Measurements from ENCODE around the gene VGLL4. TPM values are rescaled to one million over a fixed set of nuclear protein-coding genes. Genes with fewer than 3 reads are reported as not detected.
A peak's percentile ranks its signal among the peaks of the same experiment; 100 is the strongest.
"Not testable (repeated sequence)": the region's sequence is repeated elsewhere in the genome, so short reads cannot be mapped to it uniquely, and the experiment has no call there.

Gene VGLL4
- polyA plus RNA-seq, 4 donors: 26.6 to 54.8 (median 38.4) TPM

GRCh38 chr3:11576453-11576852 is 67.3 kb downstream of the VGLL4 start:
- FAIRE-seq: no peak
- WGBS, 3 donors: 67 to 91% (median 89%) methylated on average over 9 of the region's 9 CpGs

GRCh38 chr3:11575677-11576076 is 68.0 kb downstream of the VGLL4 start:
- Histone ChIP-seq H3K27ac (ENCODE audit: low read depth in 1 of 3, low read length in 2 of 3) (no peak overlapping the region), H3K36me3 (ENCODE audit: control insufficient read depth in 3 of 3, insufficient read depth in 2 of 3, low read depth in 1 of 3, low read length in 3 of 3) (peaks cover 0 to 48% (median 0%) of the 10 kb centered on the region in 3 donors), H3K4me1 (ENCODE audit: control insufficient read depth in 3 of 3, insufficient read depth in 2 of 3, low read depth in 1 of 3, low read length in 2 of 3) (no peaks in the 10 kb centered on the region), H3K27me3 (ENCODE audit: control insufficient read depth in 3 of 3, insufficient read depth in 3 of 3, low read length in 3 of 3) (no peaks in the 10 kb centered on the region), H3K9me3 (ENCODE audit: control insufficient read depth in 2 of 2, insufficient read depth in 1 of 2, low read depth in 1 of 2, low read length in 1 of 2) (no peaks in the 10 kb centered on the region), H3K4me3 (ENCODE audit: low read depth in 1 of 3, low read length in 3 of 3) (no peak overlapping the region)
- WGBS, 3 donors: 90 to 92% (median 91%) methylated on average over 10 of the region's 10 CpGs
- FAIRE-seq (no peak), DNase-seq (no peak)

More at GRCh38 chr3:11576453-11576852, 67.3 kb downstream of the VGLL4 start:
- no peaks in the 10 kb centered on the region for H3K9me3 ChIP-seq (ENCODE audit: control insufficient read depth in 2 of 2, insufficient read depth in 1 of 2, low read depth in 1 of 2, low read length in 1 of 2)
- no peak overlapping the region for H3K4me3 ChIP-seq (ENCODE audit: low read depth in 1 of 3, low read length in 3 of 3)
- H3K27me3 ChIP-seq (ENCODE audit: control insufficient read depth in 3 of 3, insufficient read depth in 3 of 3, low read length in 3 of 3): no peaks in the 10 kb centered on the region
- H3K27ac ChIP-seq (ENCODE audit: low read depth in 1 of 3, low read length in 2 of 3): no peak overlapping the region
- peaks cover 0 to 41% (median 0%) of the 10 kb centered on the region in 3 donors for H3K36me3 ChIP-seq (ENCODE audit: control insufficient read depth in 3 of 3, insufficient read depth in 2 of 3, low read depth in 1 of 3, low read length in 3 of 3)
- no peak for DNase-seq
- H3K4me1 ChIP-seq (ENCODE audit: control insufficient read depth in 3 of 3, insufficient read depth in 2 of 3, low read depth in 1 of 3, low read length in 2 of 3): peaks cover 0 to 4% (median 0%) of the 10 kb centered on the region in 3 donors

- Histone ChIP-seq H3K27me3 (ENCODE audit: control insufficient read depth in 3 of 3, insufficient read depth in 3 of 3, low read length in 3 of 3) (no peaks in the 10 kb centered on the region), H3K27ac (ENCODE audit: low read depth in 1 of 3, low read length in 2 of 3) (no peak overlapping the region), H3K4me1 (ENCODE audit: control insufficient read depth in 3 of 3, insufficient read depth in 2 of 3, low read depth in 1 of 3, low read length in 2 of 3) (no peaks in the 10 kb centered on the region), H3K9me3 (ENCODE audit: control insufficient read depth in 2 of 2, insufficient read depth in 1 of 2, low read depth in 1 of 2, low read length in 1 of 2) (no peaks in the 10 kb centered on the region), H3K4me3 (ENCODE audit: low read depth in 1 of 3, low read length in 3 of 3) (no peak overlapping the region), H3K36me3 (ENCODE audit: control insufficient read depth in 3 of 3, insufficient read depth in 2 of 3, low read depth in 1 of 3, low read length in 3 of 3) (peaks cover 0 to 52% (median 0%) of the 10 kb centered on the region in 3 donors)
- no peak for FAIRE-seq
- WGBS, 3 donors: 87 to 91% (median 88%) methylated on average over 20 of the region's 20 CpGs
- no peak for DNase-seq
Measured at GRCh38 chr3:11574981-11575669, 68.6 kb downstream of the VGLL4 start.

DNA sequence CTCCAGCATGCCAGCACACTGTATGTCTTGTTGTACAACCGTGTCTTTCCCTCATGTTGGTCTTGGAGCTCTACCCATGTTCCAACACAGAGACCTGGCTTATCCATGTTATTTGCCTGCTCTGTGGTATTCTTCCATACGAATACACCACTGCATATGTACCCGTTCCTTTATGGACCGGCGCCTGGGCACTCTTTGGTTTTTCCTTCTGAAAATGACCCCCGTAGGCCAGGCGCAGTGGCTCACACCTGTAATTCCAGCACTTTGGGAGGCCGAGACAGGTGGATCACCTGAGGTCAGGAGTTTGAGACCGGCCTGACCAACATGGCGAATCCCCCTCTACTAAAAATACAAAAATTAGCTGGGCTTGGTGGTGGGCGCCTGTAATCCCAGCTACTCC is 71.1 kb downstream of the VGLL4 start:
- H3K4me1 ChIP-seq (ENCODE audit: control insufficient read depth in 3 of 3, insufficient read depth in 2 of 3, low read depth in 1 of 3, low read length in 2 of 3); H3K4me3 ChIP-seq (ENCODE audit: low read depth in 1 of 3, low read length in 3 of 3); H3K27ac ChIP-seq (ENCODE audit: low read depth in 1 of 3, low read length in 2 of 3); FAIRE-seq; H3K9me3 ChIP-seq (ENCODE audit: control insufficient read depth in 2 of 2, insufficient read depth in 1 of 2, low read depth in 1 of 2, low read length in 1 of 2); H3K27me3 ChIP-seq (ENCODE audit: control insufficient read depth in 3 of 3, insufficient read depth in 3 of 3, low read length in 3 of 3); DNase-seq: not testable (repeated sequence)
- WGBS, 3 donors: 94 to 97% (median 95%) methylated on average over 11 of the region's 11 CpGs
- H3K36me3 ChIP-seq (ENCODE audit: control insufficient read depth in 3 of 3, insufficient read depth in 2 of 3, low read depth in 1 of 3, low read length in 3 of 3): peaks cover 0 to 71% (median 0%) of the 10 kb centered on the region in 3 donors

GRCh38 chr3:11570789-11571495 is 72.8 kb downstream of the VGLL4 start:
- DNase-seq (no peak), FAIRE-seq (no peak)
- 84 to 90% (median 89%) methylated on average over 20 of the region's 20 CpGs for WGBS, 3 donors
- Histone ChIP-seq H3K4me1 (ENCODE audit: control insufficient read depth in 3 of 3, insufficient read depth in 2 of 3, low read depth in 1 of 3, low read length in 2 of 3) (peaks cover 0 to 3% (median 3%) of the 10 kb centered on the region in 3 donors), H3K36me3 (ENCODE audit: control insufficient read depth in 3 of 3, insufficient read depth in 2 of 3, low read depth in 1 of 3, low read length in 3 of 3) (peaks cover 0 to 78% (median 0%) of the 10 kb centered on the region in 3 donors), H3K27me3 (ENCODE audit: control insufficient read depth in 3 of 3, insufficient read depth in 3 of 3, low read length in 3 of 3) (no peaks in the 10 kb centered on the region), H3K4me3 (ENCODE audit: low read depth in 1 of 3, low read length in 3 of 3) (no peak overlapping the region), H3K9me3 (ENCODE audit: control insufficient read depth in 2 of 2, insufficient read depth in 1 of 2, low read depth in 1 of 2, low read length in 1 of 2) (no peaks in the 10 kb centered on the region), H3K27ac (ENCODE audit: low read depth in 1 of 3, low read length in 2 of 3) (peak overlapping the region in 1 of 3 donors; percentile 22)

GRCh38 chr3:11570251-11570650 is 73.5 kb downstream of the VGLL4 start:
- Histone ChIP-seq H3K27ac (ENCODE audit: low read depth in 1 of 3, low read length in 2 of 3) (peak overlapping the region in 1 of 3 donors; percentile 62), H3K27me3 (ENCODE audit: control insufficient read depth in 3 of 3, insufficient read depth in 3 of 3, low read length in 3 of 3) (no peaks in the 10 kb centered on the region), H3K4me3 (ENCODE audit: low read depth in 1 of 3, low read length in 3 of 3) (no peak overlapping the region), H3K4me1 (ENCODE audit: control insufficient read depth in 3 of 3, insufficient read depth in 2 of 3, low read depth in 1 of 3, low read length in 2 of 3) (peaks cover 0 to 3% (median 3%) of the 10 kb centered on the region in 3 donors), H3K36me3 (ENCODE audit: control insufficient read depth in 3 of 3, insufficient read depth in 2 of 3, low read depth in 1 of 3, low read length in 3 of 3) (peaks cover 0 to 78% (median 0%) of the 10 kb centered on the region in 3 donors), H3K9me3 (ENCODE audit: control insufficient read depth in 2 of 2, insufficient read depth in 1 of 2, low read depth in 1 of 2, low read length in 1 of 2) (no peaks in the 10 kb centered on the region)
- no peak for FAIRE-seq
- no peak for DNase-seq
- WGBS, 3 donors: 74 to 80% (median 78%) methylated on average over 12 to 13 of the region's 13 CpGs

DNA sequence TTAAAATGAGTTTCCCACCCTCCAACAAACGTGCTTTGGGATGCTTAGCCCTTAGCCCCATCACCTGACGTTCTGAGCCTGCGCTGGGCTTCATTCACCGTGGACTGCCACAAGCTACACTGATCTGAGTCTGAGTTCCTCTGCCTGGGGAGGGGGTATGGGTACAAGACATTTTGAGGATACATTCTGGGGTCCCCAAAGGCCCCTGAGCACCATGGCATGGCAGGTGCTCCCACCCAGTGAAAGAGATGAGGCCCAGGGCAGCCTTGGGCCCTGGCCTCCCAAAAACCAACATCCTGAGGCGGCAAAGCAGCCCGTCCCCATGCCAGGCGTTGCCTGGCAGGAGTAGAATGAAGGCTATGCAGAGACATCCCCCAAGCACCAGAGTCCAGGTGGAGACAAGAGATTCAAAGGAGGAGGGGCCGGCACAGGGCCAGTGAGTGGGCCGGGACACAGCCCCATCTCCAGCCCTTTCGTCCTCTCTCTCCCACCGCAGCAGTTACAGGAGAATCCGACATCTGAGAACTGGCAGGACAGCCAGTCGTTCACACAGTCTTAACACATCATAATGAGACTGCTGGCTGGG is 74.5 kb downstream of the VGLL4 start:
- H3K27me3 ChIP-seq (ENCODE audit: control insufficient read depth in 3 of 3, insufficient read depth in 3 of 3, low read length in 3 of 3): no peaks in the 10 kb centered on the region
- peaks cover 0 to 3% (median 3%) of the 10 kb centered on the region in 3 donors for H3K4me1 ChIP-seq (ENCODE audit: control insufficient read depth in 3 of 3, insufficient read depth in 2 of 3, low read depth in 1 of 3, low read length in 2 of 3)
- no peak overlapping the region for H3K4me3 ChIP-seq (ENCODE audit: low read depth in 1 of 3, low read length in 3 of 3)
- DNase-seq: no peak
- H3K36me3 ChIP-seq (ENCODE audit: control insufficient read depth in 3 of 3, insufficient read depth in 2 of 3, low read depth in 1 of 3, low read length in 3 of 3): peaks cover 0 to 82% (median 0%) of the 10 kb centered on the region in 3 donors
- H3K27ac ChIP-seq (ENCODE audit: low read depth in 1 of 3, low read length in 2 of 3): peak overlapping the region in 2 of 3 donors; percentile 17 to 85
- H3K9me3 ChIP-seq (ENCODE audit: control insufficient read depth in 2 of 2, insufficient read depth in 1 of 2, low read depth in 1 of 2, low read length in 1 of 2): no peaks in the 10 kb centered on the region
- no peak for FAIRE-seq
- 82 to 91% (median 86%) methylated on average over 13 of the region's 13 CpGs for WGBS, 3 donors

GRCh38 chr3:11568503-11569155 is 75.1 kb downstream of the VGLL4 start:
- peaks cover 0 to 84% (median 0%) of the 10 kb centered on the region in 3 donors for H3K36me3 ChIP-seq (ENCODE audit: control insufficient read depth in 3 of 3, insufficient read depth in 2 of 3, low read depth in 1 of 3, low read length in 3 of 3)
- no peak overlapping the region for H3K4me3 ChIP-seq (ENCODE audit: low read depth in 1 of 3, low read length in 3 of 3)
- FAIRE-seq: no peak
- H3K4me1 ChIP-seq (ENCODE audit: control insufficient read depth in 3 of 3, insufficient read depth in 2 of 3, low read depth in 1 of 3, low read length in 2 of 3): peaks cover 0 to 3% (median 3%) of the 10 kb centered on the region in 3 donors
- H3K27me3 ChIP-seq (ENCODE audit: control insufficient read depth in 3 of 3, insufficient read depth in 3 of 3, low read length in 3 of 3): no peaks in the 10 kb centered on the region
- H3K9me3 ChIP-seq (ENCODE audit: control insufficient read depth in 2 of 2, insufficient read depth in 1 of 2, low read depth in 1 of 2, low read length in 1 of 2): no peaks in the 10 kb centered on the region
- H3K27ac ChIP-seq (ENCODE audit: low read depth in 1 of 3, low read length in 2 of 3): peak overlapping the region in 2 of 3 donors; percentile 69 to 85
- DNase-seq: no peak
- WGBS, 3 donors: 59 to 81% (median 77%) methylated on average over 29 of the region's 29 CpGs

Measured in small intestine (tissue), 7 donors.